GDM1 (cell line): ENCODE measurements around the gene PRKRIP1.
"Not testable (repeated sequence)": the region's sequence is repeated elsewhere in the genome, so short reads cannot be mapped to it uniquely, and the experiment has no call there.

Experiments used
- DNase-seq: peaks from one replicate; lab custom pipeline; 2025; lab: John Stamatoyannopoulos, UW

Gene PRKRIP1

GRCh38 chr7:102431617-102432298, 35.6 kb downstream of the PRKRIP1 start:
- DNase-seq = no peak

GRCh38 chr7:102432442-102433218, 36.5 kb downstream of the PRKRIP1 start:
- DNase-seq = no peak

GRCh38 chr7:102433219-102434038, 37.3 kb downstream of the PRKRIP1 start, which contains the start of gene ORAI2:
Gene ORAI2, plus strand, starts transcription at chr7:102433575. Its CDS starts 5,382 bp downstream, at chr7:102438957.
- peak; percentile 63 for DNase-seq

GRCh38 chr7:102434039-102434486, 37.9 kb downstream of the PRKRIP1 start:
- no peak for DNase-seq

GRCh38 chr7:102436118-102436517, 40.0 kb downstream of the PRKRIP1 start:
- no peak for DNase-seq

GRCh38 chr7:102439963-102440795, 44.0 kb downstream of the PRKRIP1 start:
- DNase-seq = no peak

DNA sequence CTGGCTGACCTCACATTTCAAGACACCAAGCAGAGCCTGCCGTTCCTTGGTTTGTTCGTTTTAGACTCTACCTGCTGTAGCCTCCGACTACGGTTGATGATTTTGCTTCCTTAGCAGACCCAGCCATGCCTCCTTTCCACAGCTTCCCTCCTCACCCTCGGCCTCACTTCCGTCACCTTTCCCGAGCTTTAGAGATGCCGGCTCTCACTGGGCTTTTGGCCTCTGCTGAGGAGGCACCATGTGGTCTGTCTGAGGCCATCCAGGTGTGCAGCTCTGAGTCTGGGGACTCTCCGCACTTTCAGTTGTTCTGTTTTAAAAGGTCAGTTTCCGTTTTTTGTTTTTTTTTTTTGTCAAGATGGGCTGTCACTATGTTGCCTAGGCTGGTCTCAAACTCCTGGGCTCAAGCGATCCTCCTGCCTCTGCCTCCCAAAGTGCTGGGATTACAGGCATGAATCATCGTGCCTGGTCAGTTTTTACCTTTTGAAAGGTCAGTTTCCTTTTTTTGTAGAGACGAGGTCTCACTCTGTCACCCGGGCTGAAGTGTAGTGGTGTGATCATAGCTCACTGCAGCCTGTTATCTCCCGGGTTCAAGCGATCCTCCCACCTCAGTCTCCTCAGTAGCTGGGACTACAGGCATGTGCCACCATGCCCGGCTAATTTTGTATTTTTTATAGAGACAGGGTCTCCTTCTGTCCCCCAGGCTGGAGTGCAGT, 49.0 kb downstream of the PRKRIP1 start:
- DNase-seq = no peak

- DNase-seq = no peak
These were observed 49.5 kb downstream of the PRKRIP1 start for GRCh38 chr7:102445674-102446071.

- DNase-seq = no peak
These were observed 50.4 kb downstream of the PRKRIP1 start for GRCh38 chr7:102446387-102447156.

DNA sequence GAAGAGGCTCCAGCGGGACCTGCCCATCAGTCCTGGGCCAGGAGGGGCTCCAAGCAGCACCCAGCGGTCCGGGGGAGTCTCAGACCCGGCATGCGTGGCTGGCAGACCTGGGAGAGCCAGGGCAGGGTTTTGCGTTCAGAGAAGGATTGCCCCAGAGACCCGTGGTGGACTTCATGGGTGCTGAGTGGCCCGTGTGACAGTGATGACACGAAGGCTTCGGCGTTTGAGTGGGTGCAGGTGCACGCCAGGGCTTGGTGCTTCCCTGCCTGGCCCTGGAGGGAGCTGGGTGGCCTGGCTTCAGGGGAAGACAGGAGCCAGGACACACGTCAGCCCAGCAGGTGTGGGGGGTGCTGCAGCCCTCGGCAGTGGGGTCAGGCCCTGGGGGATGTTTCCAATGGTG, 51.1 kb downstream of the PRKRIP1 start:
- no peak for DNase-seq

DNA sequence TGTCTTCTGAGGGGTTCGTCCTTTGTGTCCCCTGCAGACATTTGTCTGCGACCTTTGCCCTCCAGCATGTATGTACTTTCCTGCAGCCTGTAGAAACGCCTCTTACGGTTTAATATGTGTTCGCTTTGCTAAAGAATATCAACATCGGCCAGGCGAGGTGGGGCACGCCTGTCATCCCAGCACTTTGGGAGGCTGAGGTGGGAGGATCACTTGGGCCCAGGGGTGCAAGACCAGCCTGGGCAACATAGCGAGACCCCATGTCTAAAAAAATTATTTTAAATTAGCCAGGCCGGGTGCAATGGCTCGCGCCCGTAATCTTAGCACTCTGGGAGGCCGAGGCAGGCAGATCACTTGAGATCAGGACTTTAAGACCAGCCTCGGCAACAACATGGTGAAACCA, 53.0 kb downstream of the PRKRIP1 start:
- no peak for DNase-seq

DNA sequence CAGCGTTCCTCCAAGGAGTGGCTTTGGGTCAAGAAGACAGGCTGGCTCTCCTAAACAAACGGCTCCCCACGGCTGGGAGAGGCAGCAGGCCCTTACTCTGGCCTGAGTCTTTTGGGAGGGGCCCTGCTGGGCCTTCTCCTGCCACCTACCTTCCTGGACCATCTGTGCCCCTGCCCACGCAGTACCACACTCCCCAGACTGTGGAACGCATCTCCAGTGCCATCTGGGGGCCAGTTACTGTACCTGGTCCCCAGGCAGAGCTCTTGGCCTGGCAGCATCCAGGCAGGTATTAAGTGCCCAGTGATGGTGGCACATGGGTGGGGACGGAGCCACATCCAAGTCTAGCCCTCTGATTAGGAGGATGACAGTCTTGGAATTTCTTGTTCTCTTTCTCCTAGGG, 54.1 kb downstream of the PRKRIP1 start:
- DNase-seq = no peak

DNA sequence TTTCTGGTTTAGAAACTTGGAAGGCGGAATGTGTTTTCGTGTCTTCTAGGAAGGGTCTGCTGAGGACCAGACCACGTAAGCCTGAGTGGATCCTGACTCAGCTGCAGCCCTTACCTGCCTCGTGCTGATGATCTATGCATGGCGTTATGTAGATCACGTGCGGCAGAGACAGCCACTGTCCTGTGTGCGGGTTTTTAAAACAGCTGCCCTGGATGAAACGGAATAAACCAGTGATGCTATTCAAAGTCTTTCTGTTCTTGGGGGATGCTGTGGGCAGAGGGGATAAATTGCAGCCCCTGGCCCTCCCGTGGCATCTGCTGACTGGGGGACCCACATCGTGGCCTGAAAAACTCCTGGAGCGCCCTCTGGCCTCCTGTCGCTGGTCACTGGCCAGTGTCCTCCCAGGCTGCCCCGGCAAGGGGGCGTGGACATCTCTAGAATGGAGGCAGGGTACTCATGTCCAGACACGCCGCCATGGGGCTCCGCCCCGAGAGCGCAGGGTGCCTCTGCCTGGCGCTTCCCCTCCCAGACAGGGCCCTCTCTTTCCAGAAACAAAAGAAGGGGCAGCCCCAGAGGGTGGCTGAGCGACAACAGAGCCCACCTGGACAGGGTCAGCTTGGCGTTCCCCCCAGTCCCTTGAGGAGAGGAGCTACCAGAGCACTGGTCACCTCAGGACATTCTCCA, 55.4 kb downstream of the PRKRIP1 start:
- no peak for DNase-seq

DNA sequence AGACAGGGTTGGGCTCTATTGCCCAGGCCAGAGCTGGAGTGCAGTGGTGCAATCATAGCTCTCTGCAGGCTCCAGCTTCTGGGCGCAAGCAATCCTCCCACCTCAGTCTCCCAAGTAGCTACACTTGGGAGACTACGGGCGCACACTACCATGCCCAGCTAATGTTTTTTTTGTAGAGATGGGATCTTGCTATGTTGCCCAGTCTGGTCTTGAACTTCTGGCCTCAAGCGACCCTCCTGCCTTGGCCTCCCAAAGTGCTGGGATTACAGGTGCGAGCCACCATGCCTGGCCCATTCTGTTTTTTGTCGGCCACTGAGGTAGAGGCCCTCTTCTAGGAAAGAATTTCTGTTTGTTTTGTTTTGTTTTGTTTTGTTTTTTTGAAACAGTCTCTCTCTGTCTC, 56.3 kb downstream of the PRKRIP1 start:
- DNase-seq = no peak

DNA sequence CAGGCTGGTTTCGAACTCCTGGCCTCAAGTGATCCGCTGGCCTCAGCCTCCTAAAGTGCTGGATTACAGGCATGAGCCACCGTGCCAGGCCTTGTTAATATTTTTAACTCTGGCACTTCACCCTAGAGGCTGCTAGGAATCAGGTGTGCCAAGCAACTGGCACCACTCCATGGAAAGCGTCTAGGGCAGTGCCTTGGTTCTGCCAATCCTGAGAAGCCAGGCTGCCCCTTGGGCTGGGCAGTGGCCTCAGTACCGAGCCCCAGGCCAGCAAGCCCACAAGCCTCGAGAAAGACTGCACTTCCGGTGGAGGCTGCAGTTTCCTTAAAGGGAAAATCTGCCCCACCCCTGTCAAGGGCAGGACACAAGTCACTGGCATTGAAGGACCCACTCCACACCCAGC, 57.2 kb downstream of the PRKRIP1 start:
- DNase-seq = no peak

DNA sequence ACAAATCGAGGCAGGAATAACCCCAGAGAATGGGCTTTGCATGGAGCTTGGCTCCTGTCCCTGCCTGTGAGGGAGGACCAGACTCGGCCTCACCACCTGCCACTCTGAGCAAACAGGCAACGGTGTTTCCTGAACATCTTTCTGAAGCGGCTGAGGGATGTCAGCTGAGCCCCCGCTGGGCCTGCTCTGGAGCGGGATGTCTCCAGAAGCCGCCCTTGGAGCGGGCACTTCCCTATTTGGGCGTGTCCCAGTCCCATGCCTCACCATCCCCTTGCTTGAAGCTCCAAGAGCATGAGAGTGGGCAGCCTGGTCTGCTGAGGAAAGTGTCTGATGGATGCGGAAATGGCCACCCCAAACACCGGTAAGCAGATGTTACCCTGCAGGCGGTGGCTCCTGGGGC, 58.3 kb downstream of the PRKRIP1 start:
- no peak for DNase-seq

DNA sequence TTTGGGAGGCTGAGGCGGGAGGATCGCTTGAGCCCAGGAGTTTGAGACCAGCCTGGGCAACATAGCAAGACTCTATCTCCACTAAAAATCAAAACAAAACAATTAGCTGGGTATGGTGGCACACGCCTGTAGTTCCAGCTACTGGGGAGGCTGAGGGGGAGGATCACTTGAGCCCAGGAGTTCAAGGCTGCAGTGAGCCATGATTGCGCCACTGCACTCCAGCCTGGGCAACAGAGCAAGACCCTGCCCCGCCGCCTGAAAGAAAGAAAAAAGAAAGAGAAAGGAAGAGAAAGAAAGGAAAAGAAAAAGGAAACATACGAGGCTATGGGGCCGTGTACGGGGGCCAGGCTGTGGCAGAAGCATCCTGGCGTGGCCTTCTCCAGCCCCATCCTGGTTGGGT, 58.8 kb downstream of the PRKRIP1 start:
- DNase-seq = not testable (repeated sequence)

DNA sequence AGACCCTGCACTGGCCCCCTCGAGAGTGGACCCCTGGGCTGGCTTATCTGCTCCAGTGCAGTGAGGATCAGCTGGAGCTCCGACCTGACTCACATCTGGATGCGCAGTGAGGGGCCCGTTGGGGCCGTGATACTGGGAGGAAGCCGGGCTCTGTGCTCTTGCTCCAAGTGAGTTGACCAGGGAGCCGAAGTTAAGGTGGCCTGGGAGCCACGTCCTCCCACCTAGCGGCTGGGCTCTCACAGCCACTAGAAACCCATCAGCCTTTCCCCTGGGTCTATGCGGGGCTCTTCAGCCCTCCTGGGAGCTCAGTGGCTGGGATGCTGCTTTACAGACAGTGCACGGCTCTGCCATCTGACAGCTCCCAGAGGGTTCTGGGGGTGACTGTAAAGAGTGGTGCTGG, 59.4 kb downstream of the PRKRIP1 start:
- DNase-seq = no peak

DNA sequence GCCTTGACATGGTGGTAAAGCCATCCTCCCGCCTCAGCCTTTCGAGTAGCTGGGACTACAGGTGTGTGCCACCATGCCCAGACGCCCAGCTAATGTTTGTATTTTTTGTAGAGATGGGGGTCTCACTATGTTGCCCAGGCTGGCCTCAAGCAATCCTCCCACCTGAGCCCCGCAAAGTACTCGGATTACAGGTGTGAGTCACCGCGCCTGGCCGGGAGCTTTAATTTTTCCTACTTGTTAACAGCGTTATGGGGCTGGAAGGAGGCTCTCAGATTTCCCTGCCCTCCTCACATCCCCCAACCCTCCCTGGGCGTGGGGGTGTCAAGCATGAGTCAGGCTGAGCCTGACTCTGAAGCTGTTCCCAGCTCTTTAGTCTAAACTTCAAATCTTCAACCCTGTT, 60.2 kb downstream of the PRKRIP1 start:
- DNase-seq = no peak
